SK-N-MC (cell line): ENCODE measurements around the gene CLIP1.

Experiments
- EZH2 ChIP-seq: fragments of 200-600 bp; sonication (generic); IDR thresholded peaks from one replicate; pipeline ENCODE4 v1.6.1; 2017; ENCODE audit warnings: antibody characterized with exemption
- FOXP2 ChIP-seq: optimal IDR thresholded peaks from 2 replicates; pipeline ENCODE3; 2011; ENCODE audit warnings: mild to moderate bottlenecking, moderate library complexity; ENCODE audit not compliant: insufficient read depth; ENCODE audit errors: extremely low read length, control extremely low read depth
- POLR2AphosphoS5 ChIP-seq: IDR thresholded peaks from 2 replicates; pipeline ENCODE4 v1.6.1; 2012; ENCODE audit warnings: mild to moderate bottlenecking, low read depth, low read length, borderline replicate concordance

DNA sequence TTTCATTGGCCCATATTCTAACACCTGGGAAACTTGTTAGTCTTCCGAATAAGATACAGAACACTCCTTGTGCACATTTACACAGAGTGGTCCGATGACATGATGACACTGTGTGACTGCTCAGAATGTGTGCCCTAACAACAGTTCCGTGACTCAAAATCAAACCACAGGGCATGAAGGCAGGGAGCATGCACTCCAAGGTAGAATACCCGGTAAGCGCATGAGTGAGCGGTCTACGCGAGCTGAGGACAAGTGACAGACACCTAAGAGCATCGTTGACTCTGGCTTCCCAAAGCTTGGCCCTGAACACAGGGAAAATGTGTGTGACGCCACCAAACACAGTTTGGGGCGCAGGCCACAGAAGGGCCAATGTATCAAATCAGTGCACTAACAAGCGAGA, 18.6 kb downstream of the CLIP1 start:
- TF ChIP-seq EZH2 = no peak
- no peak for TF ChIP-seq POLR2AphosphoS5
- no peak for TF ChIP-seq FOXP2
